RWPE2 (cell line): ENCODE data around the gene EIF1AD.

ENCODE experiments used
- ATAC-seq: fragments of 200-7000 bp; cut with Tn5 transposase; 3 replicates; pipeline ENCODE4 v1.9.1; 2021; ENCODE audit warnings: low read depth
- DNase-seq: peaks from one replicate; pipeline ENCODE4 v3.0.0-alpha.2; 2020; ENCODE audit warnings: low spot score
- H3K27ac ChIP-seq: fragments of 450-650 bp; 2 replicates; pipeline ENCODE4 v1.5.1; 2017; ENCODE audit warnings: mild to moderate bottlenecking; ENCODE audit not compliant: poor library complexity, severe bottlenecking
- H3K27me3 ChIP-seq: fragments of 250-450 bp; sonication (Bioruptor Pico); 2 replicates; pipeline ENCODE4 v1.5.1; 2021; ENCODE audit warnings: mild to moderate bottlenecking, moderate library complexity; ENCODE audit not compliant: insufficient read depth, poor library complexity, severe bottlenecking
- H3K36me3 ChIP-seq: fragments of 250-450 bp; sonication (Bioruptor Pico); 2 replicates; pipeline ENCODE4 v1.5.1; 2020; ENCODE audit warnings: low read depth, mild to moderate bottlenecking, moderate library complexity
- H3K4me1 ChIP-seq: fragments of 250-450 bp; sonication (Bioruptor Pico); 2 replicates; pipeline ENCODE4 v1.5.1; 2021; ENCODE audit warnings: mild to moderate bottlenecking, moderate library complexity; ENCODE audit not compliant: insufficient read depth, poor library complexity, severe bottlenecking
- H3K4me3 ChIP-seq: fragments of 250-450 bp; sonication (Bioruptor Pico); 2 replicates; pipeline ENCODE4 v1.5.1; 2021; ENCODE audit warnings: mild to moderate bottlenecking, moderate library complexity; ENCODE audit not compliant: severe bottlenecking
- H3K9me3 ChIP-seq: fragments of 250-450 bp; sonication (Bioruptor Pico); 2 replicates; pipeline ENCODE4 v1.5.1; 2021; ENCODE audit warnings: mild to moderate bottlenecking, moderate library complexity; ENCODE audit not compliant: severe bottlenecking
- TF ChIP-seq, protein P1 (sequence below): fragments of 450-650 bp; IDR thresholded peaks from one replicate; pipeline ENCODE4 v1.5.1; 2017; ENCODE audit warnings: mild to moderate bottlenecking, moderate library complexity; ENCODE audit not compliant: poor library complexity, severe bottlenecking

The EIF1AD gene

DNA sequence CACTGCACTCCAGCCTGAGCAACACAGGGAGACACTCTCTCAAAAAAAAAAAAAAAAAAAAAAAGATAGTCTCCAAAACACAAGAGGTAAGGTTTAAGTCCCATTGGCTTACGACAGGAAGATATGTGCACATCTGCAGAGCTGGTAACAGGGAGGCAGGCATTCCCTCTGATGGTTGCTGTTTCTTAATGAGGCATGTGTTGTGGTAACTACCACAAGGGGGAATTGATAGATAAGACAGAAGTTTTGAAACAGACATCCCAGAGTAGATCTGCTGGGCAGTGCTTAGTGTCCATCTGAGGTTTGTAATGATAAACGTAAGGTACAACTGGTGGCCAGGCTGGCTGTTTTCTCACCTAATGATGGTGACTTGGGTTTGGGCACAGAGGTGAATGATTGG, 4.7 kb downstream of the EIF1AD start:
- TF ChIP-seq, protein P1, sequence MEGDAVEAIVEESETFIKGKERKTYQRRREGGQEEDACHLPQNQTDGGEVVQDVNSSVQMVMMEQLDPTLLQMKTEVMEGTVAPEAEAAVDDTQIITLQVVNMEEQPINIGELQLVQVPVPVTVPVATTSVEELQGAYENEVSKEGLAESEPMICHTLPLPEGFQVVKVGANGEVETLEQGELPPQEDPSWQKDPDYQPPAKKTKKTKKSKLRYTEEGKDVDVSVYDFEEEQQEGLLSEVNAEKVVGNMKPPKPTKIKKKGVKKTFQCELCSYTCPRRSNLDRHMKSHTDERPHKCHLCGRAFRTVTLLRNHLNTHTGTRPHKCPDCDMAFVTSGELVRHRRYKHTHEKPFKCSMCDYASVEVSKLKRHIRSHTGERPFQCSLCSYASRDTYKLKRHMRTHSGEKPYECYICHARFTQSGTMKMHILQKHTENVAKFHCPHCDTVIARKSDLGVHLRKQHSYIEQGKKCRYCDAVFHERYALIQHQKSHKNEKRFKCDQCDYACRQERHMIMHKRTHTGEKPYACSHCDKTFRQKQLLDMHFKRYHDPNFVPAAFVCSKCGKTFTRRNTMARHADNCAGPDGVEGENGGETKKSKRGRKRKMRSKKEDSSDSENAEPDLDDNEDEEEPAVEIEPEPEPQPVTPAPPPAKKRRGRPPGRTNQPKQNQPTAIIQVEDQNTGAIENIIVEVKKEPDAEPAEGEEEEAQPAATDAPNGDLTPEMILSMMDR: no peak
- ATAC-seq (no peak), DNase-seq (no peak)
- no peaks in the 10 kb centered on the region for H3K27me3 ChIP-seq
- peaks cover 6% of the 10 kb centered on the region for H3K4me1 ChIP-seq
- no peak overlapping the region for H3K4me3 ChIP-seq
- no peaks in the 10 kb centered on the region for H3K9me3 ChIP-seq
- peaks cover 37% of the 10 kb centered on the region for H3K36me3 ChIP-seq
- no peak overlapping the region for H3K27ac ChIP-seq

DNA sequence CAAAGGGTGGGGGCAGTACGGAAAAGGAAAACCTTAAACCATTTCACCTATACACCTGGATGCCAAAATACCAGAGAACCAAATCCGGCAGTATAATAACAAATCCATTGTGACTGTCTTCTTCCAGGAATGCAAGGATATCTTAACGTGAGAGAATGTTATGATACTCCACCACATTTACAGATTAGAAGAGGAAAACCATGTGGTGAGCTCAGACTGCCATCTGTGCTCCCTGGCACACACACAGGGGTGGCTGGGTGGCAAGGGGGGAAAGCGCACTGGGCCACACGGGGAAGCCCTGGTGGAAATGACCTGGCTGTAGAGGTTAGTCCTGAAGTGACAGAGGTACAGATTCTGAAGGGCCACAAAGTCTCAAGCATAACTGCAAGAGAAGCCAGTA, 9.9 kb downstream of the EIF1AD start:
- TF ChIP-seq, protein P1: no peak
- Histone ChIP-seq H3K4me3 (no peak overlapping the region), H3K27me3 (no peaks in the 10 kb centered on the region), H3K9me3 (no peaks in the 10 kb centered on the region), H3K36me3 (peaks cover 5% of the 10 kb centered on the region), H3K27ac (no peak overlapping the region), H3K4me1 (no peaks in the 10 kb centered on the region)
- ATAC-seq (no peak), DNase-seq (no peak)

DNA sequence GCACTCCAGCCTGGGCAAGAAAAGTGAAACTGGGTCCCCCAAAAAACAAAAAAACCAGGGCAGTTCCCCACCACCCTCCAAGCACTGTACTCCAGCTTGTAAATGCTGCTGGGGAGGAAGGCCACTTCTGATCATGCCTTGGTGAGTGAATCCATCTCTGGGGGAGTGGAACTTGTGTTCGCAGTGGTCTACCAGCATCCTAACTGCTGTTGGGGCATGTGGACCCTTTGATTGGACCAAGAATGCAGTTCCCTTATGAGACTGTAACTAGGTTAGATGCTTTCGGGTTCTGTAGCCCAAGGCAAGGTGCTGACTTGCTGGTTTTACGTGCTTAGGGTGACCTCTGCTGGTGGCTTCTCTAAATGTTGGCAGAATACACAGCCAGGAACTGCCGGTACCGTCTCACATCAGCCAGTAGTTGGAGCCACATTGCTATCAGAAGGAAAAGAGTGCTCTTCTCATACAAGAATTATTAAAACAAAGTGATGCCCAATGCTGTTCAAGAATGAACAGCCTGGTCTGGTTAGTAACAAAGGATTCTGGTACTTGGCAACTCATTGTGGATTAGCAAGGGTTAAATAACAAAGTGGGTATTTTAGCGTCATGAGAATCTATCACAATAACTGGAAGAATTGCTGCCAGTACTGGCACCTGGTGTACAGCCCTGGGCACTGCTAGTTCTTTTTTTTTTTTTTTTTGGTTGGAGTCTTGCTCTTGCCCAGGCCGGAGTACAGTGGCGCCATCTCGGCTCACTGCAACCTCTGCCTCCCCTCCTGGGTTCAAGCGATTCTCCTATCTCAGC, 13.0 kb downstream of the EIF1AD start:
- Histone ChIP-seq H3K27ac (no peak overlapping the region), H3K9me3 (no peaks in the 10 kb centered on the region), H3K36me3 (peaks cover 5% of the 10 kb centered on the region), H3K4me1 (no peaks in the 10 kb centered on the region), H3K4me3 (no peak overlapping the region), H3K27me3 (no peaks in the 10 kb centered on the region)
- no peak for DNase-seq
- peak; percentile 96 for ATAC-seq
- TF ChIP-seq, protein P1: peak; percentile 99

DNA sequence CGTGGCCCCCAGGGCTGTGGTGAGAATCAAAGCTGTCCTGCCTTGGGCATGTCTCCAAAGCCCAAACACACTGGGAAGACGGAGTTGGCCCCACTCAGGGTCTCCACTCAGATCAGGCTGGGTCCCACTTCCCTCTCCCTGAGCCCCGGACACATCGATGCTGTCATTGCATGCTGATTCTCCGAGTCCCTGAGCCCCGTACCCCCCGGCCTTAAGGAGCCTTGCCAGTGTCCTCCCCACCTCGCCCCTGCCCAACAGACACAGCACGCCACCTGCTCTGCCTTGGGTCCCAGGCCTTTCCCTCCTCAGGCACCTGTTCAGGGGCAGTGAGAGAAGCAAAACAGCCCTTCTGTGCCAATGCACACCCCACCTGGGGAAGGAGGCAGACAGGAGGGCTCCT, 14.6 kb downstream of the EIF1AD start:
- no peaks in the 10 kb centered on the region for H3K4me1 ChIP-seq
- H3K27me3 ChIP-seq: no peaks in the 10 kb centered on the region
- no peak for DNase-seq
- no peak overlapping the region for H3K27ac ChIP-seq
- no peak for ATAC-seq
- H3K9me3 ChIP-seq: no peaks in the 10 kb centered on the region
- TF ChIP-seq, protein P1: no peak
- H3K36me3 ChIP-seq: peaks cover 5% of the 10 kb centered on the region
- H3K4me3 ChIP-seq: no peak overlapping the region

DNA sequence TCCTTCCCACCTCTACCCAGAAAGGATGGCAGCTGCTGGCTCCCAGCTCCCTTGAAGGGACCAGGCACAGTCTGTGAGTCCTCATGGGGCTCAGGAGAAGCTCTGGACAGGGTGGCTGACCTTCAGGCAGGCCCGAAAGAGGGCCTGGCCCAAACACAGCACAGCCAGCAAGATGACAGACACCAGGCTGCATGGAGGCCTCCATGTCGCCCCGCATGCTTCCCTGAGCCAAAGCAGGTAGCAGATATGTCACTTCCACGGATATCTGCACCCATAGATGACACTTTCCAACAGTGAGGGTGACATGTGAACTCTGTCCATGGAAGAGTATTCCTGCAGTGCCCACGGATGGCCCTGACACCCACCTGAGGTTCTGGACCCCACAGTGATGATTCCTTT, 18.4 kb downstream of the EIF1AD start:
- H3K27me3 ChIP-seq: no peaks in the 10 kb centered on the region
- peaks cover 6% of the 10 kb centered on the region; the same call in 1 of the 2 replicates for H3K36me3 ChIP-seq
- TF ChIP-seq, protein P1: no peak
- no peak for DNase-seq
- H3K9me3 ChIP-seq: no peaks in the 10 kb centered on the region
- no peak overlapping the region for H3K4me3 ChIP-seq
- no peaks in the 10 kb centered on the region for H3K4me1 ChIP-seq
- no peak overlapping the region for H3K27ac ChIP-seq
- no peak for ATAC-seq
